Right ventricle myocardium inferior (tissue), 1 donor: ENCODE results near the gene DPAGT1. TPM values are rescaled to one million over a fixed set of nuclear protein-coding genes. Genes with fewer than 3 reads are reported as not detected.
"Not testable (repeated sequence)": the region's sequence is repeated elsewhere in the genome, so short reads cannot be mapped to it uniquely, and the experiment has no call there.

ENCODE experiments used
- ATAC-seq: fragments of 200-7000 bp; cut with Tn5 transposase; one replicate; pipeline ENCODE4 v1.9.1; 2020; ENCODE audit warnings: mild to moderate bottlenecking, moderate library complexity
- DNase-seq: peaks from one replicate; pipeline ENCODE4 v3.0.0; 2021; ENCODE audit errors: missing footprints
- intact Hi-C: fragments of 100-400 bp; cut with DNase I; formaldehyde crosslinking; loops from one replicate; pipeline ENCODE4 v1.11.0; 2022
- total RNA-seq: library from RNA; stranded (reverse); fragmentation: NEBNext Ultra II Directional; extraction: Animal tissue kit (Norgen Biotek cat#: 25700); gene quantifications from one replicate; pipeline ENCODE4 v1.2.1, GENCODE V29; 2021
- donor health status: DM: no; HTN: yes; CAD: no; lungs with severe emphysema.

DPAGT1 gene
- total RNA-seq, 1 donor from 2014 or later: 21.1 TPM

DNA sequence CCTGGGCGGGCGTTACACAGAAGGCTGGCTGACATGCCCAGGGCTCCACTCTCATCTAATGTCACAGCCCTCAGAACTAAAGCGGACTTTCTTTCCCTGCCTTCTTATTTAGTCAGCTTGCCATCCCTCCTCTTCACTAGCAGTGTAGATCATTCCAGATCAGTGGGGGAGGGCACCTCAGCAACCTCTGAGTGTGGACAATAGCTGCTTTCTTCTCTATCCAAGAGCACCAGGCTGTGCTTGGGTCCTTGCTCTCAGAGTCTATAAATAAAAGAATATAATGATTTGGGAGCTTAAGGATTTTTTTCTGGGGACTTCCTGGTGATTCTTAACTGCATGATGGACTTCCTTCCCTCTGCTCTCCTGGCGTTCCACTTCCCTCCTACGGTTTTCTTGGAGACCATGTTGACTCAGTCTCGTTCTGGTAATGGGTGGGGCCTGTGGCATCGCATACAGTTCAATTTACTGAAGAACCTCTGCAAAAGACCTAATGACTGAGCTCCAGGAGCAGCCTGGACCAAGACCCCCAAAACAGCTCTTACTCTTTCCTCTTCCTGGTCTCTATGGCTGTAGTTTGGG lies 19.9 kb downstream of the DPAGT1 start:
- DNase-seq (no peak), ATAC-seq (no peak)
- intact Hi-C loops: no loop called here

DNA sequence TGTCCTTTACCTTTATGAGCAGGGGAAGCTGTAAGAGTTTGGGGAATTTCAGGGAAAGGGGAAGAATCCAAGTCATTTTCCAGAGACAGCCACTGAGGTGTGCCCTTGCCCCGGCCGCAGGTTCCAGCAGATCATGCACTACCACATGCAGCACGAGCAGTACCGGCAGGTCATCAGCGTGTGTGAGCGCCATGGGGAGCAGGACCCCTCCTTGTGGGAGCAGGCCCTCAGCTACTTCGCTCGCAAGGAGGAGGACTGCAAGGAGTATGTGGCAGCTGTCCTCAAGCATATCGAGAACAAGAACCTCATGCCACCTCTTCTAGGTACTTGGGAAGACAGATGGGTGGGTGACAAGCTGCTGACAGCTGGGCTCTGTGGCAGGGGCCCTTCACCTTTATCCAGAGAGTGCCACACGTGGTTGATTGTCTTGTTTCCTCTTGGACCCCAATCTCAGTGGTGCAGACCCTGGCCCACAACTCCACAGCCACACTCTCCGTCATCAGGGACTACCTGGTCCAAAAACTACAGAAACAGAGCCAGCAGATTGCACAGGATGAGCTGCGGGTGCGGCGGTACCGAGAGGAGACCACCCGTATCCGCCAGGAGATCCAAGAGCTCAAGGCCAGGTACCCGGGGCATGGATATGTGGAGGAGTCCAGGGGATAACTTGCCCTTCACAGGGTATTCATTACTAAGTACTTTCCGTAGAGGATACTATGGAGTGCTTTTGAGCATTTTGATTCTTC lies 22.8 kb downstream of the DPAGT1 start:
- no peak for DNase-seq
- ATAC-seq: no peak
- intact Hi-C loops: no loop called here

GRCh38 chr11:119077839-119078238 lies 23.8 kb downstream of the DPAGT1 start:
- no peak for ATAC-seq
- intact Hi-C loops: no loop called here
- no peak for DNase-seq

DNA sequence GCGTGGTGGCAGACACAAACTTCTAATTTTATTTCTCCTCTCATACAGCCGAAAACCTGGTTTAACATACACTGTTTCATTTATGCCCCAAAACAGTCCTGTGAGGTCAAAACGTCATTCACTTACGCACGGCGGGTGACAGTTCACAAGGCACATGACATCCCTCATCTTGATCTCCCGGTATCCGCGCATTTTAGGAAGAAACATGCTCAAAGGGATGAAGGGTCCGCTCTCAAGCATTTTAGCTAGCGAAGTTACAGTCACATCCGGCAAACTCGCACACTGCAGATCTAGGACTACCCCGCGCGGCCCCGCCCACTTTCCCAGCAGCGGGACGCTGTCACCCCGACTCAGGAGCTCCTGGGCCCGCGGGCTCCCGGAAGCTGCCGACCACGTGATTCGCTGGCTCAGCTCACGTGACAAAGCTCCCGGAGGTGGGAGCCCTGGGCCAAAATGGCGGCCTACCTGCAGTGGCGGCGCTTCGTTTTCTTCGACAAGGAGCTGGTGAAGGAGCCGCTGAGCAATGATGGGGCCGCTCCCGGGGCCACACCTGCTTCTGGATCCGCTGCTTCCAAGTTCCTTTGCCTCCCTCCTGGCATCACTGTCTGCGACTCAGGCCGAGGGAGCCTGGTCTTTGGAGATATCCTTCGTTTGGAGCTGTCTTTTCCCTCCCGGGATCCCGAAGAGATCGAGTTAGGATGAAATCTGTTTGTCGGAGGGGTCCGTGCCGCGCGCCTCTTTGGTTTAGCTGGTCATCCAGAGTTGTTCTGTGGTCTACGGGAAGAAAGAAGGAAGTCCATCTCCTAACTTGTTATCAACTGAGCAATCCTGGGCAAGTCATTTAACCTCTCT lies 34.1 kb downstream of the DPAGT1 start, which contains the start of gene VPS11:
Gene VPS11 (plus strand): TSS at position 448 of the 852 bp plus-strand sequence. CDS start 6 bp downstream, at position 454.
- peak; percentile 99 for ATAC-seq
- intact Hi-C loops: loop anchor here (2.0 kb wide), 1 partner anchor 17 kb away; the partner anchor contains the start of gene HMBS
- peak; percentile 99 for DNase-seq

- DNase-seq (no peak), ATAC-seq (no peak)
- intact Hi-C loops: no loop called here
Observed at GRCh38 chr11:119065369-119065768, 36.3 kb downstream of the DPAGT1 start.

DNA sequence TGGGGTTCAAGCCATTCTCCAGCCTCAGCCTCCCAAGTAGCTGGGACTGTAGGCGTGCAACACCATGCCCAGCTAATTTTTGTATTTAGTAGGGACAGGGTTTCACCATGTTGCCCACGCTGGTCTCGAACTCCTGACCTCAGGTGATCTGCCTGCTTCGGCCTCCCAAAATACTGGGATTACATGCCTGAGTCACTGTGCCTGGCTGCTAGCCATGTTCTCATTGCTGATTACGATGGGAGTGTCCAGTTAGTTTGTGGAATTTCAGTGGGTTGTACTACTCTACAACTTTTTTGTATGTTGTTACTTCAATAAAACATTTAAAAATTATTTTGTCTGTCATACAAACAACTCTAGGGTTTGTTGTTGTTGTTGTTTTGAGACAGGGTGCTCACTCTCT lies 38.9 kb downstream of the DPAGT1 start:
- intact Hi-C loops: no loop called here
- DNase-seq (no peak), ATAC-seq (no peak)

DNA sequence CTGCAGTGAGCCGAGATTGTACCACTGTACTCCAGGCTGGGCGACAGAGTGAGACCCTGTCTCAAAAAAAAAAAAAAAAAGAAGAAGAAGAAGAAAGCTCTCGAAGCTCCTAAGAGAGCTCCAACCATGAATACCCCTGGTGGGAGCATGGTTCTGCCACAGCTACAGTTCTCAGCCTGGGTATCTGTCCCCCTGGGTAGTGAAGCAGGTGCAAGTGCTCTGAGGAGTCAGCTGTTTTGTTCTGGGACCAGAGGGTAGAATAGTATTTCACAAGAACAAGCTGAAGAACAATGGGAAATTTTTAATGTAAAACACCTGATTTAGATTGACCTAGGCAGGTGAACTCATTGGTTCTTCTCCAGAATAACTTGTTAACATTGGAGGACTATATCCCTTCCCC lies 40.4 kb downstream of the DPAGT1 start:
- intact Hi-C loops: no loop called here
- ATAC-seq (no peak), DNase-seq (no peak)

DNA sequence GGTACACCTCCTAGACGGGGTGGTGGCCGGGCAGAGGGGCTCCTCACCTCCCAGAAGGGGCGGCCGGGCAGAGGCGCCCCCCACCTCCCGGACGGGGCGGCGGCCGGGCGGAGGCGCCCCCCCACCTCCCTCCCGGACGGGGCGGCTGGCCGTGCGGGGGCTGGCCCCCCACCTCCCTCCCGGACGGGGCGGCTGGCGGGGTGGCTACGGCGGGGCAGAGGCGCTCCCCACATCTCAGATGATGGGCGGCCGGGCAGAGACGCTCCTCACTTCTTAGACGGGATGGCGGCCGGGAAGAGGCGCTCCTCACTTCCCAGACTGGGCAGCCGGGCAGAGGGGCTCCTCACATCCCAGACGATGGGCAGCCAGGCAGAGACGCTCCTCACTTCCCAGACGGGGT lies 42.5 kb downstream of the DPAGT1 start:
- intact Hi-C loops, DNase-seq, ATAC-seq: not testable (repeated sequence)

DNA sequence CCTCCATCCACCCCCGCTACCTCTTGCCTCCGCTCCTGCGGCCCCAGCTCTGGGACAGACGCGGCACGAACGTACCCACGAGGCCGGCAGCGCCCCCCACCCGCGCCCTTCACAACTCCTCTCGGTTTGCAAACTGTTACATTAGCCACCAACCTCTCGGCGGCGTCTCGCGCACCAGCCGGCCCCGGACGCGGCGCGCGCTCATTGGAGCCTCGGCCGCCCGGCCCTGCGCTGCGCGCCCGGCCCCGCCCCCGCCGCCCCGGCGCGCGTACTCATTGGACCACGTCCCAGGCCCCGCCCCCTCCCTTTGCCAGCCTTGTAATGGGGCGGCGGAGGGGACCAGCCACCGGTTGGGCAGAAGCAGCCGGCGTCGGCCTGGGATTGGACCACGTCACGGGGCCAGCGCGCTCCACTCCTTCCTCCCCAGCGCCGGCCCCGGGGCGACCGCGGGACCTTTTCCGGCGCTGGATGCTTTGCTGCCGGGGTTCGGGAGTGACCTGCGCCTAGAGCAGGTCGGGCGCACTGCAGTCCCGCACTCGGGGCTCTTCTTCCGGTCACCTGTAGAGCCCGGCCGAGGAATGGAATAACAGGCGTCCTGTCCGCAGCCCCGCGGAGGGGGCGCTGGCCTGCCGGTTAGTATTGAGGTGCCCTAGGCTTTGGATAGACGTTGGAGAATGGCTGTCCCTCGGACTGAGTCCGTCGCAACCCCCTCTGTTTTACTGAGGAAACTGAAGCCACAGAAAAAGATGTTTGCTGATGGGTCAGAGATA lies 44.5 kb downstream of the DPAGT1 start, which contains the start of gene HYOU1:
Gene HYOU1 (minus strand): TSS at position 206 of the 770 bp plus-strand sequence. CDS start 1,045 bp downstream, outside the sequence.
- intact Hi-C loops: no loop called here

DNA sequence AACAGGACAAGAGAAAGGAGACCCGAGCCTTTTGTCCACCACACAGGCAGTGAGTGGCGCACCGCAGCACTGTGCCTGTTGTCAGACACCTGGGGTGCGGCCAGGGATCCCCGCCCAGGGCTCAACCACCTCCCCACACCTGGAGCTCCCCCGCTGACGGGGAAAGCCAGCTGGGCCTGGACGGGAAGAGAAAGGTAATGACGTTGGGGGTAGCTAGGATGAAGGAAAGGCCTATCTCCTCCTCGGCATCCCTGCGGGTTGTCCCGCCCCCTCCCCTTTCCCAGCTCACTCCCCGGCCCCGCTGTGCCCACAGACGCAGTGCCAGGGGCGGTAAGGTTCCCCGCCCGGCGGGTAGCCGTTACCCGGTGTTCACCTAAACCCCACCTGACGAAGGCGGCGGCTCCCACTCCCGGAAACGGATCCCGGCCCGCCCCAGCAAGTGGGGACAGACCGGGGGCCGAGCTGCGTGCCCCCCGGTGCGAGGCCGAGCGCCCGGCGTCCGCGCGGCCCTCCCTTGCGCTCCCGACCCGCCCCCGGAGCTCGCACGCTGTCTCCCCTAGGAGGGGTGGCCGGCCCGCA lies 45.1 kb downstream of the DPAGT1 start:
- ATAC-seq (peak; percentile 6), DNase-seq (no peak)

More for the DNA sequence above, 44.5 kb downstream of the DPAGT1 start, which contains the start of gene HYOU1:
- peak; percentile 96 for ATAC-seq
- DNase-seq: peak; percentile 100

GRCh38 chr11:119055901-119056300 lies 45.8 kb downstream of the DPAGT1 start:
- intact Hi-C loops: no loop called here
- DNase-seq (no peak), ATAC-seq (no peak)

More for the DNA sequence above, 45.1 kb downstream of the DPAGT1 start:
- intact Hi-C loops: no loop called here

GRCh38 chr11:119054418-119054817 lies 47.2 kb downstream of the DPAGT1 start:
- intact Hi-C loops: no loop called here
- ATAC-seq (no peak), DNase-seq (no peak)

- DNase-seq (no peak), ATAC-seq (no peak)
- intact Hi-C loops: no loop called here
Observed at GRCh38 chr11:119052163-119052814, 49.4 kb downstream of the DPAGT1 start.

DNA sequence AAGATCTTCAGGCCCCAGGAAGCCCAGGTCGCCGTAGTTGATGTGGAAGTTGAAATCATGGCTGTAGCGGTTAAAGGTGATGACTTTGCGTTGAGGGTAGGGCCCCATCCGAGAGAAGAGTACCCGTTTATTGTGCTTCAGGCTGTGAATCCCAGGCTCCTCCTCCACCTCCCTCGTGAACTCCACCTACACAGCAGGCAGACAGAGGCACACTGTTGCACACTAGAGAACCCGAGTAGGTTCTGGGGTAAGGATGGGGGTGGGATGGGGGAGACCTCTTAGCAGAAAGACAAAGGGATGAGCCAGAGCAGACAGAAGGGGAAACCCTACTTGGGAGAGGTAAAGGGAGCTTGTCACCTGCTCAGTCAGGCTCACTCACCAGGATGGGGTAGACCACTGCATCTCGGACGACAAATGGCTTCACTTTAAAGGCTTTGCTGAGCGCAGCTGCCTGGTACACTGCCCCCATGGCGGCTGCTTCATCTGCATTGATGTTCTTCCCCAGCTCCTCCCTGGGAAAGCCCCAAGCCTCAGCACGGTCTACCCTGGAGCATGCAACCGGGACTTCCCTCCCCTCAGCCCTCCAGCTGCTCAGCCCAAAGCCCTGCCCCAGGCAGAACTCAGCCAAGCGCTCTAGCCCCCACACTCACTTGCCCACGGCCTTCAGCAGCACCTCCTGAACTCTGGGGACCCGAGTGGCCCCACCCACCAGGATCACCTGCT lies 50.1 kb downstream of the DPAGT1 start:
- DNase-seq (no peak), ATAC-seq (no peak)
- intact Hi-C loops: no loop called here

DNA sequence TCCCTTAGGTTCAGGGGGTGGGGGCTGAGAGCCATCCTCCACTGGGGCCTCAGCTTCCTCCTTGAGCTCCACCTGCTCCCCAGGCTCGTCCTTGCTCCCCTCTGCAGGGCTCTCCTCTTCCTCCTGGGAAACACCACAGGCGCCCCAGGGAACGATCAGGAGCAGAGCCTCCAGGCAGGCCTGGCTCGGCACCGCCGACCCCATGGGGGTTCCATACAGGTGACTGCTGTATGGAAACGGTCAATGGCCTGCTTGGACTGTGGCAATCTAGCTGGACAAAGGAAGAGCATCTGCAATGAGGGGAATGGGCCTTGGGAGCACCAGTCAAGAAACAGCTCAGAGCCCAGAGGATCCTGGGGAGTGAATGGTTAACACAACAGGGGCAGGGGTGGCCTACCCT lies 52.6 kb downstream of the DPAGT1 start:
- ATAC-seq (no peak), DNase-seq (no peak)
- intact Hi-C loops: no loop called here

- intact Hi-C loops: no loop called here
- no peak for ATAC-seq
- DNase-seq: no peak
Observed at GRCh38 chr11:119048644-119049043, 53.0 kb downstream of the DPAGT1 start.

GRCh38 chr11:119047205-119047604 lies 54.4 kb downstream of the DPAGT1 start:
- no peak for ATAC-seq
- DNase-seq: no peak
- intact Hi-C loops: no loop called here
